HCT116 (cell line): ENCODE results near the gene ERGIC2. TPM values are rescaled to one million over a fixed set of nuclear protein-coding genes. Genes with fewer than 3 reads are reported as not detected.

Source experiments
- ATAC-seq: fragments of 200-7000 bp; cut with Tn5 transposase; 2 replicates; pipeline ENCODE4 v1.9.1; 2020; ENCODE audit warnings: mild to moderate bottlenecking, moderate library complexity
- BruUV-seq: library from RNA; stranded (reverse); fragments of 400-500 nt; replicated peaks from 2 replicates; lab custom pipeline; 2021; lab: Mats Ljungman, UMichigan
- CTCF ChIA-PET: fragments of 300-600 bp; sonication (Branson Sonifier 250); formaldehyde crosslinking; loops from one replicate; lab custom pipeline; 2021; ENCODE audit warnings: antibody characterized with exemption; lab: Charles Lee
- POLR2A ChIA-PET: fragments of 300-600, 350-600 bp; sonication (Branson Sonifier 250); formaldehyde crosslinking; loops from one replicate; lab custom pipeline; 2021; ENCODE audit warnings: antibody characterized with exemption; lab: Charles Lee
- RAD21 ChIA-PET, 2 experiments: fragments of 300-600 bp; sonication (Branson Sonifier 250); formaldehyde crosslinking; loops; one replicate each; lab custom pipeline; 2023; ENCODE audit warnings: low total read pairs in 2 of 2; ENCODE audit not compliant: uncharacterized antibody in 2 of 2, unreplicated experiment in 2 of 2, low non-redundant PET in 1 of 2; lab: Charles Lee
- DNase-seq: peaks from one replicate; pipeline ENCODE4 v3.0.0-alpha.2; 2010; ENCODE audit warnings: low read depth, low spot score
- H2AFZ ChIP-seq: fragments of 200-600 bp; shearing (Covaris generic), sonication (generic); 2 replicates; pipeline ENCODE4 v1.6.1; 2017; ENCODE audit warnings: low read depth, mixed run types, mixed read lengths, antibody characterized with exemption, low read length; ENCODE audit not compliant: poor library complexity, severe bottlenecking
- H3K27ac ChIP-seq: 2 replicates; pipeline ENCODE4 v1.5.1; 2012; ENCODE audit warnings: low read depth, low read length
- H3K27me3 ChIP-seq: fragments of 200-600 bp; sonication (generic); 2 replicates; pipeline ENCODE4 v1.6.1; 2016; ENCODE audit warnings: mixed run types, low read length, mixed read lengths; ENCODE audit not compliant: insufficient read depth
- H3K36me3 ChIP-seq, 2 experiments: fragments of 200-500 bp in 1 of 2; fragments of 200-600 bp in 1 of 2; sonication (Bioruptor generic) in 1 of 2; sonication (generic) in 1 of 2; 2 replicates each; pipeline versions ENCODE4 v1.5.1 to v1.6.1; 2014 to 2016; ENCODE audit warnings: low read length in 2 of 2, inconsistent platforms in 1 of 2, mixed read lengths in 1 of 2, mixed run types in 1 of 2; ENCODE audit not compliant: insufficient read depth in 2 of 2, control insufficient read depth in 1 of 2
- H3K4me1 ChIP-seq, 2 experiments: fragments of 200-600 bp in 1 of 2; sonication (generic) in 1 of 2; 2 replicates each; pipeline versions ENCODE4 v1.5.1 to v1.6.1; 2012 to 2017; ENCODE audit warnings: low read length in 2 of 2, inconsistent platforms in 1 of 2, mild to moderate bottlenecking in 1 of 2, mixed read lengths in 1 of 2, mixed run types in 1 of 2, moderate library complexity in 1 of 2; ENCODE audit not compliant: insufficient read depth in 2 of 2, control insufficient read depth in 1 of 2
- H3K4me2 ChIP-seq: fragments of 200-600 bp; sonication (generic); 2 replicates; pipeline ENCODE4 v1.6.1; 2017; ENCODE audit warnings: mixed run types, low read length, mixed read lengths
- H3K4me3 ChIP-seq, 2 experiments: fragments of 200-600 bp in 1 of 2; sonication (generic) in 1 of 2; replicated peaks in 1 of 2; 2 replicates each; pipeline ENCODE4 v1.5.1; 2011 to 2016; ENCODE audit warnings: low read length in 2 of 2, control low read depth in 1 of 2, low read depth in 1 of 2, mild to moderate bottlenecking in 1 of 2, mixed read lengths in 1 of 2, mixed run types in 1 of 2
- H3K79me2 ChIP-seq: fragments of 200-600 bp; sonication (generic); 2 replicates; pipeline ENCODE4 v1.6.1; 2017; ENCODE audit warnings: mild to moderate bottlenecking, mixed run types, low read length, moderate library complexity, mixed read lengths; ENCODE audit not compliant: insufficient read depth
- H3K9ac ChIP-seq: fragments of 200-600 bp; sonication (generic); 2 replicates; pipeline ENCODE4 v1.6.1; 2016; ENCODE audit warnings: low read length, mixed read lengths
- H3K9me2 ChIP-seq: fragments of 200-600 bp; sonication (generic), shearing (Covaris generic); 2 replicates; pipeline ENCODE4 v1.6.1; 2017; ENCODE audit warnings: mixed run types, mild to moderate bottlenecking, moderate library complexity; ENCODE audit not compliant: insufficient read depth
- H3K9me3 ChIP-seq, 2 experiments: fragments of 200-500 bp in 1 of 2; fragments of 200-600 bp in 1 of 2; sonication (Bioruptor generic) in 1 of 2; sonication (generic) in 1 of 2; 2 replicates each; pipeline ENCODE4 v1.6.1; 2014 to 2017; ENCODE audit warnings: low read length in 2 of 2, mixed read lengths in 2 of 2, inconsistent platforms in 1 of 2, low read depth in 1 of 2, mild to moderate bottlenecking in 1 of 2, mixed run types in 1 of 2, moderate library complexity in 1 of 2; ENCODE audit not compliant: control insufficient read depth in 1 of 2, insufficient read depth in 1 of 2
- H4K20me1 ChIP-seq: fragments of 200-600 bp; sonication (generic), shearing (Covaris generic); 2 replicates; pipeline ENCODE4 v1.6.1; 2017; ENCODE audit warnings: mixed run types, mild to moderate bottlenecking, moderate library complexity; ENCODE audit not compliant: insufficient read depth
- CBX3 ChIP-seq: IDR thresholded peaks from 2 replicates; pipeline ENCODE4 v1.6.1; 2012; ENCODE audit warnings: low read depth
- EGR1 ChIP-seq: IDR thresholded peaks from 2 replicates; pipeline ENCODE4 v1.6.1; 2012; ENCODE audit warnings: low read depth
- ELF1 ChIP-seq: IDR thresholded peaks from 2 replicates; pipeline ENCODE4 v1.6.1; 2012; ENCODE audit warnings: low read depth, borderline replicate concordance
- EZH2 ChIP-seq: fragments of 200-600 bp; sonication (generic); IDR thresholded peaks from 2 replicates; pipeline ENCODE4 v1.6.1; 2017; ENCODE audit warnings: antibody characterized with exemption, mixed run types
- EZH2phosphoT487 ChIP-seq: fragments of 200-600 bp; IDR thresholded peaks from 2 replicates; pipeline ENCODE4 v1.6.1; 2018; ENCODE audit warnings: antibody characterized with exemption, borderline replicate concordance
- FOSL1 ChIP-seq: IDR thresholded peaks from 2 replicates; pipeline ENCODE4 v1.6.1; 2012; ENCODE audit warnings: low read depth
- JUND ChIP-seq: IDR thresholded peaks from 2 replicates; pipeline ENCODE4 v1.6.1; 2012
- POLR2A ChIP-seq: IDR thresholded peaks from 2 replicates; pipeline ENCODE4 v1.7.0; 2011; ENCODE audit warnings: borderline replicate concordance; ENCODE audit not compliant: insufficient read depth, insufficient read length; ENCODE audit errors: extremely low read depth
- POLR2AphosphoS5 ChIP-seq: IDR thresholded peaks from 2 replicates; pipeline ENCODE4 v1.6.1; 2011; ENCODE audit warnings: mild to moderate bottlenecking, low read depth, low read length, moderate library complexity
- RAD21 ChIP-seq: IDR thresholded peaks from 2 replicates; pipeline ENCODE4 v1.6.1; 2012; ENCODE audit warnings: low read depth, mild to moderate bottlenecking
- SIN3A ChIP-seq: IDR thresholded peaks from 2 replicates; pipeline ENCODE4 v1.6.1; 2012; ENCODE audit warnings: low read depth
- SP1 ChIP-seq: IDR thresholded peaks from 2 replicates; pipeline ENCODE4 v1.6.1; 2012; ENCODE audit warnings: low read depth
- SRF ChIP-seq: IDR thresholded peaks from 2 replicates; pipeline ENCODE4 v1.6.1; 2012; ENCODE audit warnings: low read depth
- YY1 ChIP-seq: IDR thresholded peaks from 2 replicates; pipeline ENCODE4 v1.6.1; 2011; ENCODE audit warnings: low read length, low read depth, moderate library complexity, mild to moderate bottlenecking; ENCODE audit not compliant: insufficient replicate concordance; ENCODE audit errors: extremely low read depth
- intact Hi-C: fragments of 100-400 bp; cut with micrococcal nuclease; formaldehyde crosslinking; loops from 2 replicates; pipeline ENCODE4 v1.10.0; 2022
- total RNA-seq: library from RNA; stranded (reverse); gene quantifications from one replicate; pipeline ENCODE4 v1.2.1, GENCODE V29; 2021; ENCODE audit not compliant: unreplicated experiment
- TF ChIP-seq, protein P1 (sequence below): IDR thresholded peaks from 2 replicates; pipeline ENCODE4 v1.6.1; 2011; ENCODE audit warnings: mild to moderate bottlenecking, low read length, moderate library complexity; ENCODE audit not compliant: insufficient replicate concordance; ENCODE audit errors: extremely low read depth
- TF ChIP-seq, protein P2 (sequence below): IDR thresholded peaks from 2 replicates; pipeline ENCODE4 v1.6.1; 2012; ENCODE audit warnings: low read depth
- TF ChIP-seq, protein P3 (sequence below): IDR thresholded peaks from 2 replicates; pipeline ENCODE4 v1.6.1; 2012

ERGIC2 gene
- total RNA-seq, 1 experiment from 2014 or later: 71.1 TPM

DNA sequence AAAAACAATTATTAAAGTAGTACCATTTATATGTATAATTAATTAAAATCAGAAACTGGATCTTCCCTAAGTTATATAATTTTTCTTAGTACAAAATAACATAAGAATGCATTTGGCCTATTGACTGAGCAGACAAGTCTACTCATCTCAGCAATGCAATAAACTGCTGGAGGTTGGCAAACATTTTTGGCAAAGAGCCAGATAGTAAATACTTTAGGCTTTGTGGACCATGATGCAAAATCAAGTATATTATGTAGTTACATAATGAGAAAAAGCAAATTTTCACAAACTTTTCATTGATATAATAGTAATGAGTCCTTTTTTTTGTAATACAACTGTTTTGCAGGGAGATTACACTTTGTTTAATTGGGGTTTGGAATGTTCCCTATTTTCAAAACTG, 30.9 kb downstream of the ERGIC2 start:
- H3K27ac ChIP-seq: no peak overlapping the region
- H3K79me2 ChIP-seq: no peaks in the 10 kb centered on the region
- no peak for TF ChIP-seq POLR2A
- TF ChIP-seq SRF: no peak
- TF ChIP-seq POLR2AphosphoS5: no peak
- no peak for TF ChIP-seq YY1
- TF ChIP-seq, protein P1, sequence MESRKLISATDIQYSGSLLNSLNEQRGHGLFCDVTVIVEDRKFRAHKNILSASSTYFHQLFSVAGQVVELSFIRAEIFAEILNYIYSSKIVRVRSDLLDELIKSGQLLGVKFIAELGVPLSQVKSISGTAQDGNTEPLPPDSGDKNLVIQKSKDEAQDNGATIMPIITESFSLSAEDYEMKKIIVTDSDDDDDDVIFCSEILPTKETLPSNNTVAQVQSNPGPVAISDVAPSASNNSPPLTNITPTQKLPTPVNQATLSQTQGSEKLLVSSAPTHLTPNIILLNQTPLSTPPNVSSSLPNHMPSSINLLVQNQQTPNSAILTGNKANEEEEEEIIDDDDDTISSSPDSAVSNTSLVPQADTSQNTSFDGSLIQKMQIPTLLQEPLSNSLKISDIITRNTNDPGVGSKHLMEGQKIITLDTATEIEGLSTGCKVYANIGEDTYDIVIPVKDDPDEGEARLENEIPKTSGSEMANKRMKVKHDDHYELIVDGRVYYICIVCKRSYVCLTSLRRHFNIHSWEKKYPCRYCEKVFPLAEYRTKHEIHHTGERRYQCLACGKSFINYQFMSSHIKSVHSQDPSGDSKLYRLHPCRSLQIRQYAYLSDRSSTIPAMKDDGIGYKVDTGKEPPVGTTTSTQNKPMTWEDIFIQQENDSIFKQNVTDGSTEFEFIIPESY: no peak
- TF ChIP-seq ELF1: no peak
- no peak for TF ChIP-seq SIN3A
- TF ChIP-seq JUND: no peak
- TF ChIP-seq EGR1: no peak
- TF ChIP-seq, protein P2, sequence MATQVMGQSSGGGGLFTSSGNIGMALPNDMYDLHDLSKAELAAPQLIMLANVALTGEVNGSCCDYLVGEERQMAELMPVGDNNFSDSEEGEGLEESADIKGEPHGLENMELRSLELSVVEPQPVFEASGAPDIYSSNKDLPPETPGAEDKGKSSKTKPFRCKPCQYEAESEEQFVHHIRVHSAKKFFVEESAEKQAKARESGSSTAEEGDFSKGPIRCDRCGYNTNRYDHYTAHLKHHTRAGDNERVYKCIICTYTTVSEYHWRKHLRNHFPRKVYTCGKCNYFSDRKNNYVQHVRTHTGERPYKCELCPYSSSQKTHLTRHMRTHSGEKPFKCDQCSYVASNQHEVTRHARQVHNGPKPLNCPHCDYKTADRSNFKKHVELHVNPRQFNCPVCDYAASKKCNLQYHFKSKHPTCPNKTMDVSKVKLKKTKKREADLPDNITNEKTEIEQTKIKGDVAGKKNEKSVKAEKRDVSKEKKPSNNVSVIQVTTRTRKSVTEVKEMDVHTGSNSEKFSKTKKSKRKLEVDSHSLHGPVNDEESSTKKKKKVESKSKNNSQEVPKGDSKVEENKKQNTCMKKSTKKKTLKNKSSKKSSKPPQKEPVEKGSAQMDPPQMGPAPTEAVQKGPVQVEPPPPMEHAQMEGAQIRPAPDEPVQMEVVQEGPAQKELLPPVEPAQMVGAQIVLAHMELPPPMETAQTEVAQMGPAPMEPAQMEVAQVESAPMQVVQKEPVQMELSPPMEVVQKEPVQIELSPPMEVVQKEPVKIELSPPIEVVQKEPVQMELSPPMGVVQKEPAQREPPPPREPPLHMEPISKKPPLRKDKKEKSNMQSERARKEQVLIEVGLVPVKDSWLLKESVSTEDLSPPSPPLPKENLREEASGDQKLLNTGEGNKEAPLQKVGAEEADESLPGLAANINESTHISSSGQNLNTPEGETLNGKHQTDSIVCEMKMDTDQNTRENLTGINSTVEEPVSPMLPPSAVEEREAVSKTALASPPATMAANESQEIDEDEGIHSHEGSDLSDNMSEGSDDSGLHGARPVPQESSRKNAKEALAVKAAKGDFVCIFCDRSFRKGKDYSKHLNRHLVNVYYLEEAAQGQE: no peak
- no peak for TF ChIP-seq FOSL1
- TF ChIP-seq CBX3: no peak
- TF ChIP-seq EZH2phosphoT487: no peak
- no peak for TF ChIP-seq EZH2
- TF ChIP-seq, protein P3, sequence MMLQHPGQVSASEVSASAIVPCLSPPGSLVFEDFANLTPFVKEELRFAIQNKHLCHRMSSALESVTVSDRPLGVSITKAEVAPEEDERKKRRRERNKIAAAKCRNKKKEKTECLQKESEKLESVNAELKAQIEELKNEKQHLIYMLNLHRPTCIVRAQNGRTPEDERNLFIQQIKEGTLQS: no peak
- no peak for TF ChIP-seq RAD21
- TF ChIP-seq SP1: no peak
- no peaks in the 10 kb centered on the region for H3K27me3 ChIP-seq
- ChIA-PET POLR2A (no interaction called here), RAD21 (no interaction called here), CTCF (no interaction called here)
- no peak overlapping the region for H3K4me2 ChIP-seq
- DNase-seq (no peak), ATAC-seq (no peak)
- intact Hi-C loops: no loop called here
- H3K4me1 ChIP-seq: no peaks in the 10 kb centered on the region
- H4K20me1 ChIP-seq: 0 out of 2 replicates have a peak, but pooled peaks cover 10% of the 10 kb centered on the region
- peaks cover 5 to 7% of the 10 kb centered on the region in 2 experiments; a peak in 1 of 4 replicates for H3K36me3 ChIP-seq
- H2AFZ ChIP-seq: no peak overlapping the region
- H3K9ac ChIP-seq: no peak overlapping the region
- no TSS peak for BruUV-seq
- H3K4me3 ChIP-seq: no peak overlapping the region
- no peaks in the 10 kb centered on the region for H3K9me3 ChIP-seq
- H3K9me2 ChIP-seq: no peaks in the 10 kb centered on the region
